Erythroblast (primary cell): Measurements from ENCODE around the gene NKIRAS1.

Experiments
- DNase-seq, 2 experiments: peaks; one replicate each; lab custom pipeline; 2025; lab: John Stamatoyannopoulos, UW
- GATA1 ChIP-seq: IDR thresholded peaks from 2 replicates; pipeline ENCODE4 v1.6.1; 2011; ENCODE audit warnings: low read depth, mild to moderate bottlenecking, control low read depth, low read length, moderate library complexity
- POLR2A ChIP-seq: IDR thresholded peaks from 2 replicates; pipeline ENCODE4 v1.6.1; 2011; ENCODE audit warnings: mild to moderate bottlenecking, low read length

The NKIRAS1 gene

DNA sequence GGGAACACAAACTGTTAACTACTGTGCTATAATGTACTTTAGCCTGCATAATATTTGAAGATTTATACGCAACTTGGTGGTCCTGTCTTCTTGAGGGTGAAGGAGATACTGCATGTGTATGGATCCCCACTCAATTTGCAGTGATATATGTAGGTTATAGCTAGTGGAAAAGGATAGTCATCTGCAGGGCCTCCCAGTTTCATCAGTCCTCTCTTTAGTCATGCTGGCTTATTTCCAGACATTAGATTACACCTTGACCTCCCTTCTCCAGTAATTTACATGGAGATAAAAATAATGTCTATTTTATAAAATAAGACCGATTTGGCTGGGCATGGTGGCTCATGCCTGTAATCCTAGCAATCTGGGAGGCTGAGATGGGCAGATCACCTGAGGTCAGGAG lies 32.0 kb upstream of the NKIRAS1 start:
- DNase-seq, result peak; percentile 12 to 53
- TF ChIP-seq GATA1 (no peak), POLR2A (no peak)

DNA sequence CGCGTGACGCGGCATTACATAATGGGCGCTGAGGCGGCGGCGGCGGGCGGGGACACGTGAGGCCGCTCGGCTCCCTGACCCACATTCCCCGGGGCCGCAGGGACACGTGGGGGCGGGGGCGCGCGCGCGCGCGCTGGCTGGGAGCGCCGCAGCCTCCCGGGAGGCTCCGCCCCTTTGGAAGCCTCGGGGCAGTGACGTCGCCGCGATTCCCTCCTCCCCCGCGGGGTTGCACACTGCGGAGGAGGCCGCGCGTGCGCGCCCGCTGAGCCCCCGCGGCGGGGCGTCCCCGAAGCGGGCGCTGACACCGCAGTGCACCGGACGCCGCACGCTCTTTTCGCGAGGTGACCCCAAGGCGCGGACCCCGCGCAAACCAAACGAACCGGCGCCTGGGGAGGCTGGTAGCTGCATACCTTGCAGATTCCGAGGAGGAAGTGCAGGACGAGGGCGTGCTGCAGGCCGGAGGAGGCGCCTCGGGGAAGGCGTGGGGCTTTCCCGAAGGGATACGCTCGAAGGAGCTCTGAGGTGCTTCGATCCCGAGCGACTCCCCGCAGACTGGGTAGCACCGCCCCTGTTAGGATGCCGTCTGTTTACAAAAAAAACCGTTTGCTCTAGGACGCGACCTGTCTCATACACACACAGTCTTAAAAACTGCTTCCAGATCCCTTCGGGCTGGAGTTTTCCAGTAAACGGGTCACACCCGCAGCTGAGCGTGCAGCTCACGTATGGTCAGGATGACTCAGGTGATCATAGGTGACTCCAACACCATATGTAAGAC lies 29.3 kb upstream of the NKIRAS1 start:
- peak; percentile 98 to 99 for DNase-seq
- TF ChIP-seq GATA1 (no peak), POLR2A (peak; percentile 61)

DNA sequence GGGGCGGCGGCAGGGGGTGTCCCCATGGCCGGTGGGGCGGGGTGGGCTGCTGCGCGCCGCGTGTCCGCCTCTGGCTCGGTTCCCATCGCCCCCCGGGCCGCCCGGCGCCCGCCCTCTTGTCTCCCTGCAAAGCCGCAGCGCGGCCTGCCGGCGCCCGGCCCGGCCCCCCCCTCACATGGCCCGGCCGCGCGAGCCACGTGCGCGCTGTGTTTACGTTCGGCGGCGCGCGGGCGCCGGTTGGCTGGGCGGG lies 28.8 kb upstream of the NKIRAS1 start:
- TF ChIP-seq GATA1 (no peak), POLR2A (no peak)
- DNase-seq, result no peak

DNA sequence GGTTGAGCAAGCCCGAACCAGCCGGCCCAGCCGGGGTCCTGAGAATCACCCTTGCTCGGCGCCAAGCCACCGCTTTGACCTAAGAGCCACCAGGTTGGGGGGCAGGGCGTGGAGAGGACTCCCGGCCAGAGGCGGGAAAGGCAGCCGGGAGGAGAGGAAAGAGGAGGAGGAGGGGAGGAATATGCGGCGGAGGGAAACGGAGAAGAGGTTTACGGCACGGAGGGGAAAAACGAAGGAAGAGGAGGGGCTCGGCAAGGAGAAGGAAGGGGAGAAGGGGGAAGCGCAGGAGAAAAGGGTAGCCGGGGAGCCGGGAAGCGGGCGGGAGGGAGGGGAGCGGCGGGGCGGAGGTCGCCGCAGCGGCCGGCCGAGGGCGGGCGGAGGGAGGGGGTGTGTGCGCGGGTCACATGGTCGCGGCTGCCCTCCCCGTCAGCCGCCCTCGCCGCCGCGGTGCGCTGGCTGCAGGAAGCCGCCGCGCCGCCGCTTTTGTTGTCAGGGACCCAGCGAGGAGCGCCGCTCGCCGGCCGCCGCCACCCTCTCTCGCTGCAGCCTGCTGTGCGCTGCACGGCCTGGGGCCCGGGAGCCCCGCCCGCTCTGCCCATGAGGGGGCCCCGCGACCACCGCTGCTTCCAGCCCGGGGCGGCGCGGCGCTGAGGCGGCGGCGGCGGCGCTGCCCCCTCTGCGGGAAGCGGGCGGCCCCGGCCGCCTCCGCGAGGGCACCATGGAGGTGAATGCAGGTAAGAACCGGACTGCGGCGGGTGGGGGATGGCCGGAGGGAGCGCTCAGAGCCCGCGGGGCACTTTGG lies 28.3 kb upstream of the NKIRAS1 start, which contains the start of gene NR1D2:
NR1D2 (plus strand) TSS at position 426 of the 802 bp plus-strand sequence; CDS start at position 719, 293 bp downstream.
- peak; percentile 82 to 90 for DNase-seq
- TF ChIP-seq GATA1 (no peak), POLR2A (no peak)

DNA sequence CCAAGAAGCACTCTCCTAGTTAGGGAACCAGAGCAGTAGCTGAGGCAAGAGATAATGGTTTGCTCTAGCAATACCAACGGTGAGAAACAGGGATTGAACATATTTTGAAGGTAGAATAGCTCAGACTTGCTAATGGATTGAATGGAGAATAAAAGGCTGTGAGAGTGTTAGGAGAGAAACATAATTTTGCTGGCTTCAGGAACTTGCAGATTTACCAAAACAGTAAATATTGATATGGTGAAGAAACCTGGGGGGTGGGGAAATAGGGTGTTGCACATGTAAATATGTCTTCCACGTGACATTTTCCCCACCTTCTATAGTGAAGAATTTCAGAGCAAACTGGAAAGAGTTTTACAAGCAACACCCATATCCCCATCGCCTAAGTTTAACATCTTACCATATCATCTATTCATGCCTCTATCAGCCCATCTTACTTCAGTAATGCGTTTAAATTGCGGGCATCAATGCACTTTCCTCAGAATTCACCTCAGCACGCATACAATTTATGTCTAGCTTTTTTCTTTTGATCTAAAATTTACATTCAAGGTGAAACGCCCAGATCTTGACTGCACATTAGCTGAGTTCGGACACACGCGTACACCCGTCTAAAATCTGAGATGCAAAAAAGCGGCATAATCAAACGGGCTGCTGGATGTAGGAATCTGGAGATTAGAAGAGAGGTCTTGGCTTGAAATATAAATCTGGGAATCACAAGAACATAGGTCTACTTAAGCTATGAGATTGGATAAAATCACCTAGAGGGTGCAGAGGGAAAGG lies 27.4 kb upstream of the NKIRAS1 start:
- DNase-seq, result peak; percentile 27 to 35
- TF ChIP-seq POLR2A (no peak), GATA1 (no peak)

DNA sequence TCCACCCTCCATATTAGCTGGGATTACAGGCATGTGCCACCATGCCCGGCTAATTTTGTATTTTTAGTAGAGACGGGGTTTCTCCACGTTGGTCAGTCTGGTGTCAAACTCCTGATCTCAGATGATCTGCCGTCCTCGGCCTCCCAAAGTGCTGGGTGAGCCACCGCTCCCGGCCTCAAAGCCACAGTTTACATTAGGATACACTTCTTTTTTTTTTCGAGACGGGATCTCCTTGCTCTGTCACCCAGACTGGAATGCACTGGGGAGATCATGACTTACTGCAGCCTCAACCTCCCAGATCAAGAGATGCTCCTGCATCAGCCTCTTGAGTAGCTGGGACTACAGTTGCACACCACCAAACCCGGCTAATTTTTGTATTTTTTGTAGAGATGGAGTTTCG lies 25.8 kb upstream of the NKIRAS1 start:
- no peak for DNase-seq
- no peak for TF ChIP-seq POLR2A

DNA sequence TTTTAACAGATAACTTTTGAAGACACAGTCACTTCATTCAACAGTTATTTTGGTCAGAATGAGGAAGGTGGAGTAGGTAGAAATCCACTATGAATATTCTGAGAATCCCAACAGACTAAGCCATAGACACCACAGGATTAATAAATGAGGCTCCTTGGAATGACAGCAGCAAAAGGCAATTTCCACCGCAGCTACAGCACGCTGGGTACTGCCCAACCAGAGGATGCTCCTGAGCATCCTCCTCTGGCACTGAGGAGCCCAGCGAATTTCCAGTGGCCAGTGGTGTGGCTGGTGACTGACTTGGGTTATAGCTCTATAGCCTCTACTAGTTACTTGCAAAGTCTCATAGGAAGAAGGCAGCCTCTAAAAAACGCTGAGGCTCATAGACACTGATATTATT lies 24.6 kb upstream of the NKIRAS1 start:
- TF ChIP-seq POLR2A (no peak), GATA1 (no peak)
- no peak for DNase-seq

DNA sequence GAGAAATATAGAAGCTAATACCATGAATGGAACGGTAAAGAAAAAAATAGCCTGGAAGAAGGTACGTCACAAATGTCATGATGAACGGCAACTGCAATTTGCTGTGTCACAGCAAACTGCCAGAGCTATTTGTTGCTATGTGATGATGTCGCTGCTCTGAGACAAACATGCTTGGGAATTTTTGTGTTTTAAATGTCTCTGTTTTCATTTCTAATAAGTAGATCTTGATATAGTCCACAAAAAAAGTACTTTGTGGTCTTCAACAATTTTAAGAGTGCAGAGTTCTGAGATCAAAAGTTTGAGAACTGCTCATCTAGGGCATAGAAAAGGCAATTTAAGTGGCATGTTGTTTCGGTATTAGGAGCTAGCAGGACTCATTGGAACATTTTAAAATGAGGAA lies 24.0 kb upstream of the NKIRAS1 start:
- TF ChIP-seq POLR2A (no peak), GATA1 (no peak)
- peak; percentile 16 to 57 for DNase-seq

DNA sequence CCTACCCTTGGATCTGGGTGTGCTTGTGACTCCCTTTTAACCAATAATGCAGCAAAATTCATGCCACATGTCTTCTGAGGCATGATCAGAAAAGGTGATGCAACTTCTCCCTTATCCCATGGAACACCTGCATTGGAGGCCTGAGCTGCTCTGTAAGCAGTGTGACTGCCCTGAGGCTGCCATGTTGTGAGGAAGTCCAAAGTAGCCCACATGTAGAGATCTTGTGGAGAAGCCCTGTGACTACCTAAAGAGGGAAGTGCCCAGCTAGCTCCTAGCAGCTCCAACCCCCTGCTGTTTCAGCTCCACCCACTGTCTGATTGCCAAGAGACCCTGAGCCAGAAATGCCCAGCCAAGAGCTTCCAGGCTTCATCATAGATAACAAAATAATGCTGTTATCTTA lies 21.9 kb upstream of the NKIRAS1 start:
- TF ChIP-seq GATA1, result no peak
- DNase-seq, result peak; percentile 49 to 78

DNA sequence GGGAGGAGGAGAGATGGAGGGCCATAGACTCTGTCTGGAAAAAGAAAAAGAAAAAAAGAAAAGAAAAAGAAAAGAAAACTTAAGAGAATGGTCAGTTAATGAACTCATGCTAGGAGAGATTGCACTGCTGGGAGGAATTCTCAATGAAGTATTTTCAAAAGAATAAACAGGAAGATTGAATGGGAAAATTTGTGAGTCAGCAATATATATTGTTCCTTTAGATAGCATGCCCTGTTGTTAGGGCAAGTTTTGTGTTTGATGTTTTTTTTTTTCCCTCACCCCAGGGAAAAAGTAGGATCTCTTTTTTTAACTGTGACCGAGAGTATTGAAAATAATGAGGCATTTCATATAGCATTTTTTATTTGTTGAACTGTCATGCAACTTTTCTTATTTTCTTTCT lies 20.5 kb upstream of the NKIRAS1 start:
- DNase-seq, result no peak
- TF ChIP-seq POLR2A (no peak), GATA1 (no peak)

DNA sequence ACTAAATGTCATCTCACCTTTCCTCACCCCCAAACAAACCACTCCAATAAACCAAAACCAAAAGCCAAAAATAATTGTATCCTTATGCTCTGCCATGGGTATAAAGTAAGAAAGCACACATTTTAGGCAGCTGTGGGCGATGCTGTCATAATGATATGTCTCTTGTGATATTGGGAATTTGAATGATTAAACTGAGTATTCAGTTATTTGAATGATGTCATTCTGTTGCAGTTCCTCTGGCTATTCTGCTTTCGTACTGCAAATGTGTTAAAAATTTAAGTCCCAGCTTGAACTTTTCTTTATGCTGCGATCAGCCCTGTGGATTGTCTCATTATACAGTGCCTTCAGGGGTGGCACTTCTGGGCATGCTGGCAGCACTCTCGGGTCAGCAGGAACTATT lies 17.5 kb upstream of the NKIRAS1 start:
- DNase-seq, result no peak
- no peak for TF ChIP-seq POLR2A
- TF ChIP-seq GATA1, result no peak

DNA sequence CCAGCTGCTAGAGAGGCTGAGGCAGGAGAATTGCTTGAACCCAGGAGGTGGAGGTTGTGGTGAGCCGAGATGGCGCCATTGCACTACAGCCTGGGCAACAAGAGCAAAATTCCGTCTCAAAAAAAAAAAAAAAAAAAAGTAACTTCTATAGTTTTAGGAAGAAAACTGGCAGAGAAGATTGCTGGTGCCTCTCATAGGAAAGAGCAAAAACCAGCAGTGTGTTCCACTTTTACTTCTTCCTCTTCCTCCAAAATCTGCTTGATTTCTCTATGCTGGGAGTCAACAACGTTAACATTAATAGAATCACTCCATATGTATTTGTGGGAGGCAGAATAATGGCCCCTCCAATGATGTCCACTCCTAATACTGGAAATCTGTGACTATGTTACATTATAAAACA lies 15.8 kb upstream of the NKIRAS1 start:
- TF ChIP-seq GATA1 (no peak), POLR2A (no peak)

DNA sequence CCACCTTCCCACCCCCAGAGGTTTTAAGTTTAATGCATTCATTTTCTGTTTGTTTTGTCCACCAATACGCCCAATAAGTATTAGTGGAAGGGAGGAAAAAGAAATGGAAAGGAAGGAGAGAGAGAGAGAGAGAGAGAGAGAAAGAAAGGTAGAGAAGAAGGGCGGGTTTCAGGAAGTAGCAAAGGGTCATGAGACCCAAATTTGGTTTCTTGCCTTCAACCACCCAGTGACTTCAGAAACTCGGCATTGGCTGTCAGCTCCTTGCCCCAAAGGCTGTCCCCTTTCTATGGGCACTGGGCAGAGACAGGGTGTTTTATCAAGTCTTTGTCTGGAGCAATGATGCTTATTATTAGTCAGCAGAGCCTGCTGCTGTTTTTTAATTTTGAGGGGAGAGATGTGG lies 14.8 kb upstream of the NKIRAS1 start:
- TF ChIP-seq GATA1 (no peak), POLR2A (no peak)
- no peak for DNase-seq

More for the DNA sequence above, 15.8 kb upstream of the NKIRAS1 start:
- no peak for DNase-seq

DNA sequence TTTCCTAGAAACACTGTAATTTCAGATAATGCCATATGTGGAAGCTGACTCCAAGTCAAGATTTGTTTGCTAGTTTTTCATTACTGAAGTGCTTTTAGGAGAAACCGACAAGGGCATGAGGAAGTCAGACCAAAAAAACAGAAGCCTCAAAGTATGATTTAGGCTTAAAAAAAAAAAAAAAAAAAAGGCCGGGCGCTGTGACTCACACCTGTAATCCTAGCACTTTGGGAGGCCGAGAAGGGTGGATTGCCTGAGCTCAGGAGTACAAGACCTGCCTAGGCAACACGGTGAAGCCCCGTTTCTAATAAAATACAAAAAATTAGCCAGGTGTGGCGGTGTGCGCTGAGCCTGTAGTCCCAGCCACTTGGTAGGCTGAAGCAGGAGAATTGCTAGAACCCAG lies 11.7 kb upstream of the NKIRAS1 start:
- TF ChIP-seq POLR2A (no peak), GATA1 (no peak)
- no peak for DNase-seq

DNA sequence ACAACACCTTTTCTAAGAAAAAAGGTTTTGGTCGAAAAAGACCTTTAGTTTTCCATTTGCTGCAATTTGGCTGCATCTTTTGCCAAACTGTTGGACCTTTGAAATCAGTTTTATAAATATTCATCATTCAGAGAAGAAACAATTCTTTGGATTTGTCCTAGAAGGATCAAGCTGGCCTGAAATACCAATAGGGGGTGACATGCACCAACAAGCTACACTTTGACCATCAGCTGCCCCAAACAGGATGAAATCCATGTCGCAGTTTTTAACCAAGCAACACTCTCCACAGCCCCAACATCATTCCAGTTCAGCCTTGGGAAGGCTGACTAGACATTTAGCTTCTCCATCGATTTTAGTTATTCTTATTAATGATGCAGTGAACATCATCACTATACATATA lies 9.9 kb upstream of the NKIRAS1 start:
- DNase-seq, result no peak
- TF ChIP-seq POLR2A (no peak), GATA1 (no peak)
